ENCODE results near the gene GCK.
A peak's percentile ranks its signal among the peaks of the same experiment; 100 is the strongest.

The GCK gene

DNA sequence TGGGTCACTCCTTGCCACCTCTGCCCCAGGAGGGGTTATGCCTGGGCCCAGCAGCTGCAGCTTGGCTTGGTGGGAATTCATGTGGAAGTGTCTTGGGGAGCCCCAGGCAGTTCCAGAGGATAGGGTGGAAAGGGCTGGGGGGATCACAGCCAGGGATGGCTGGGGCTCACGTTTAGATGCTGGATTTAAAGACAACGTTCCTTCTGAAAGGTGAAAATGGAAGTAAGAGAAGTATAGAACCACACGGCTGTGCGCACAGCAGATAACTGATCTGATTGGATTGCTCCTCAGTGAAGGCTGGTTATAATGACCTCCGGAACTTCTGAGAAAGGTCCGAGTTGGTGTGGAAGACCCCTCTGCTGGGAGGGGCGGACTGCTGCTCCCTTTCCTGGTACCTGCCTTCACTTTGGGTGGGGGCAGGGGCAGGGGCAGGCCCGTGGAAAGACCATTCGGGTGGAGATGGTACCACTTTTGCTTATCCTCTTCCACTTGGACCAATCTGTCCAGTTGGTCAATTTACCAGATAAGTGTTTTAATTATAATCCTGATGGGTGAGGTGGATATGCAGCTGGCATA, 40.2 kb downstream of the GCK start:
- in situ Hi-C loops (cut with MboI; ENCODE audit: low pct_unique_long_range_greater_than_20kb, low sequenced_read_pairs, unreplicated experiment), result no loop called here
- TF ChIP-seq, protein P1, sequence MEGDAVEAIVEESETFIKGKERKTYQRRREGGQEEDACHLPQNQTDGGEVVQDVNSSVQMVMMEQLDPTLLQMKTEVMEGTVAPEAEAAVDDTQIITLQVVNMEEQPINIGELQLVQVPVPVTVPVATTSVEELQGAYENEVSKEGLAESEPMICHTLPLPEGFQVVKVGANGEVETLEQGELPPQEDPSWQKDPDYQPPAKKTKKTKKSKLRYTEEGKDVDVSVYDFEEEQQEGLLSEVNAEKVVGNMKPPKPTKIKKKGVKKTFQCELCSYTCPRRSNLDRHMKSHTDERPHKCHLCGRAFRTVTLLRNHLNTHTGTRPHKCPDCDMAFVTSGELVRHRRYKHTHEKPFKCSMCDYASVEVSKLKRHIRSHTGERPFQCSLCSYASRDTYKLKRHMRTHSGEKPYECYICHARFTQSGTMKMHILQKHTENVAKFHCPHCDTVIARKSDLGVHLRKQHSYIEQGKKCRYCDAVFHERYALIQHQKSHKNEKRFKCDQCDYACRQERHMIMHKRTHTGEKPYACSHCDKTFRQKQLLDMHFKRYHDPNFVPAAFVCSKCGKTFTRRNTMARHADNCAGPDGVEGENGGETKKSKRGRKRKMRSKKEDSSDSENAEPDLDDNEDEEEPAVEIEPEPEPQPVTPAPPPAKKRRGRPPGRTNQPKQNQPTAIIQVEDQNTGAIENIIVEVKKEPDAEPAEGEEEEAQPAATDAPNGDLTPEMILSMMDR (IDR thresholded peaks at IDR 0.05; ENCODE audit: extremely low read depth, insufficient read depth, missing control alignments), result no peak

DNA sequence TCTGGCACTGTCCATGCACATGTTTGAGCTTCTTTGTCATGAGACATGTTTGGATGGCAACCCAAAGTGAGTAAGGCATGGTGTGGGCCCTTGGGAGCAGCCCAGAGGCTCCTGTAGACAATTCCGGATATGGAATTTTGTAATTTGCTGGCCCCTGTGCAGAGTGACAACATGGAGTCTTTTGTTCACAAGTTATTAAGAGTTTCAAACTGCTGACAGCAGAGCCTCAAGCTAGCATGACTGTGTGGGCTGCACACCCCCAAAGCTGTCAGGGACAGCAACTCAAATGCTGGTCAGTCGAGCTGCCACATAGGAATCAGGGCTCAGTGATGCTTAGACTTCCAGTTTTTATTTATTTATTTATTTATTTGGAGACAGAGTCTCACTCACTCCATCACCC, 41.1 kb downstream of the GCK start:
- TF ChIP-seq, protein P1 (IDR thresholded peaks at IDR 0.05; ENCODE audit: extremely low read depth, insufficient read depth, missing control alignments), result no peak
- in situ Hi-C loops (cut with MboI; ENCODE audit: low pct_unique_long_range_greater_than_20kb, low sequenced_read_pairs, unreplicated experiment), result no loop called here
- DNase-seq (ENCODE audit: low spot score), result no peak

More for the DNA sequence above, 40.2 kb downstream of the GCK start:
- DNase-seq (ENCODE audit: low spot score), result no peak

DNA sequence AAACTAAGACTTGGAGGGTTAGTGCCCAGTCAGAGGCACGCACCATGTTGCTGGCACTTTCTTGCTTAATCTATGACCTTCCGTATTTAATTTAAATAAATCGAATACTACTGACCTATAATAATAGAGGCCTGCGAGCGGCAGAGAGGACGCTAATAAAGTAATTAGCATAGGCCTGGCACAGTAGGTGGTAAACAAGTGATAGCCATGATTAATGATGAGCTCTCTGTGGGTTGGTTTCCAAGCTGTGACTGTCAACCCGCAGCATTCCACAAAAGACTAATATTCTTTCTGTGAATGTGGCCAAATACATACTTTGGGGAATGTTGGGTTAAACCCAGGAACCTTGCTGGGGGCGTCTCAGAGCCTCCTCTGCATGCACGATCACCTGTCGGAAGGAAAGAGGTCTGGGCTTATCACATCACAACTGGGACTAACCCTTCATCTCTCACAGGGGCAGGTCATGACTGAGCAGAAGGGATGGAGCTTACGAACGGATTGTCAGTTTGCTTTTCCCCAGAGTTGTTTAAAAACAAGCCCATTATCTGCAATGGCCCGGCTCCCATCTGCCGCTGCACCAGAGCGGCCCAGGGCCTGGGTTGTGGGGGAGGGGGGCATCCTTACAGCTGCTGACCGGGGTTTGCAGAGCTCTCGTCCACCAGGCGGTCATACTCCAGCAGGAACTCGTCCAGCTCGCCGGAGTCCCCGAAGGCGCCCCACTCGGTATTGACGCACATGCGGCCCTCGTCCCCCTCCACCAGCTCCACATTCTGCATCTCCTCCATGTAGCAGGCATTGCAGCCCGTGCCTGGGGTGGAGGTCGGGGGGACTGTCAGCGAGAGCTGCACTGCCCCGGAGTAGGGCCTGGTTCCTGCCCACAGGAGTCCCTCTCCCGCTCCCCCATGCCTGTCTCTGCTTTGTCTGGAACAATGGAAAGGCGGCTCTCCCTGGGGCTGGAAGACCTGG, 41.9 kb downstream of the GCK start:
- TF ChIP-seq, protein P1 (IDR thresholded peaks at IDR 0.05; ENCODE audit: extremely low read depth, insufficient read depth, missing control alignments), result no peak
- no peak for DNase-seq (ENCODE audit: low spot score)
- in situ Hi-C loops (cut with MboI; ENCODE audit: low pct_unique_long_range_greater_than_20kb, low sequenced_read_pairs, unreplicated experiment), result no loop called here

DNA sequence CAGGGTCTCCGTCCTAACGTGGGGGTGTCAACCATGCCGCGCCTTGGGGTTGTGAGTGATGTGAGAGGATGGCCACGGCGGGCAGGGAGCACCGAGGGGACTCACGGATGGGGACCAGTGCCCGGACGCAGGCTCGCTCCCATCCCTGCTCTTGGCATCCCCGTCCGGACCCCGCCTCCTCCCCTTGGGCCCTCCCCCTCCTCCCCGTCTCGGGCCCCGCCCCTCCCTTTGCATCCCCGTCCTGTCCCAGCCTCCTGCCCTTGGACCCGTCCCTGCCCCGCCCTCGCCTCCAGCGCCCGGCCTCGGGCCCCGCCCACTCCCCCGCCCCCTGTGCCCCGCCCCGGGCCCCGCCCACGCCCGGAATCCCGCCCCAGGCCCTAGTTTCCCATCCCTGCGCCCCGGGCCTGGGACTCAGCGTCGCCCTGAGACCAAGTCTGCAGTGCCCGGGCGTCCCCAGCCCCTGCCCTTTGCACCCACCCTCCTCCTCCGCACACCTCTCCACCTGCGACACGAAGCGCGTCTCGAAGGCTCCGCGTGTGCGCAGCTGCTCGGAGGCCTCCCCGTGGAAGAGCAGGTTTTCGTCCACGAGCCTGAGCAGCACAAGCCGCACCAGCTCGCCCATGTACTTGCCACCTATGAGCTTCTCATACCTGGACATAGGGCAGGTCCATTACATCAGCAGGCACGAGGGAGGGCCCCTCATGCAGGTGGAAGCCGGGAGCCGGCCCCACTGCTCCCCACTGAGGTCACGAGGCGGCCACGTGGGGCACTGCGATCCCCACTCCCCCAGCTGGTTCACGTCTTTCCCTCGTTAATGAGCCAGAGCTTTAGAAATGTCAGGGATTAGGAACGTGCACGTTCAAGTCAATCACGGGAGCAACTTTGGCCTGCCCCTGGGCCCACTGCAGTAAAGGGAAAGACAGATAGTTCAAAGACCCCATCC, 43.0 kb downstream of the GCK start:
- DNase-seq (ENCODE audit: low spot score), result peak; percentile 88
- TF ChIP-seq, protein P1 (IDR thresholded peaks at IDR 0.05; ENCODE audit: extremely low read depth, insufficient read depth, missing control alignments), result no peak
- in situ Hi-C loops (cut with MboI; ENCODE audit: low pct_unique_long_range_greater_than_20kb, low sequenced_read_pairs, unreplicated experiment), result no loop called here

DNA sequence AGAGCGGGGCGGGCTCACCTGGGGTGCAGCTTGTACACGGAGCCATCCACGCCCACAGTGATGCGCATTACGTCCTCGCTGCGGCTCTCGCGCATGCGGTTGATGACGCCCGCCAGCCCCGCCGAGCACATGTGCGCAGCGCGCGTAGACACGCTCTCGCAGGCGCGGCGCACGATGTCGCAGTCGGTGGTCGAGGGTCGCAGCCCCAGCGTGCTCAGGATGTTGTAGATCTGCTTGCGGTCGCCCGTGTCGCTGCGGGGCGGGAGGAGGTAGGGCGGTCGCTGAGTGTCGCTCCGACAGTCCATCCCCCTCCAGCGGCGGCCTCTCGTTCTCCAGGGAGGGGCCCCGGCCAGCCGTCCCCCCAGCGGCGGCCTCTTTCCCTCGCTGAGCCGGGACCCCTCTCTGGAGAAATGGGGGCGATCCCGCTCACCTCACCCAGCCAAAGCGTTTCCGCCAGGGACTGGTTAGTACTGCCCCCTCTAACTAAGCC, 43.7 kb downstream of the GCK start:
- TF ChIP-seq, protein P1 (IDR thresholded peaks at IDR 0.05; ENCODE audit: extremely low read depth, insufficient read depth, missing control alignments), result no peak
- DNase-seq (ENCODE audit: low spot score), result no peak
- in situ Hi-C loops (cut with MboI; ENCODE audit: low pct_unique_long_range_greater_than_20kb, low sequenced_read_pairs, unreplicated experiment), result no loop called here

DNA sequence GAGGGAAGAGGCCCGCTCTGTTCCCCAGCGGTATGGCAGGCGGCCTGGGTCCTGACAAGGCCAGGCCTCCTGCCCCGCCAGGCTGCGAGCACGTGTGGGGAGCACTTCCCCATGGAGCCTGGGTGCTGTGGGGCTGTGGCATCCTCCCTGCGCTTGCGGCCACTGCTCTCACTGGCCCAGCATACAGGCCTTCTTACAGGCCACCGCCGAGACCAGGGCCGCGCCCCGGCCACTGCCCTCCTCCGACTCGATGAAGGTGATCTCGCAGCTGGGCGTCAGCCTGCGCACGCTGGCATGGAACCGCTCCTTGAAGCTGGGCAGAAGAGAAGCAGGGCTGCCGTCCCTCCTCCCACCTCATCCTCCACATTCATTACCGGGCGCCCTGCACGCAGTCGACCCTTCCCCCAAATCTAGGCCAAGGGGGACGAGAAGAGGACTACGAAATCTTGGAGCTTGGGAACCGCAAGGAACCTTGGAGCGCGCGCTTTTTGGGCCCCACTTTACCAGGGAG, 44.2 kb downstream of the GCK start:
- DNase-seq (ENCODE audit: low spot score), result no peak
- in situ Hi-C loops (cut with MboI; ENCODE audit: low pct_unique_long_range_greater_than_20kb, low sequenced_read_pairs, unreplicated experiment), result no loop called here

More for the DNA sequence above, 44.2 kb downstream of the GCK start:
- TF ChIP-seq, protein P1 (IDR thresholded peaks at IDR 0.05; ENCODE audit: extremely low read depth, insufficient read depth, missing control alignments), result no peak
